NB4 (cell line): ENCODE results near the gene MINDY1.
A peak's percentile ranks its signal among the peaks of the same experiment; 100 is the strongest.

Experiments
- DNase-seq: peaks from one replicate; pipeline ENCODE4 v3.0.0; 2010; ENCODE audit warnings: low read depth
- H3K4me3 ChIP-seq: one replicate; pipeline ENCODE4 v1.5.1; 2011; ENCODE audit warnings: mild to moderate bottlenecking, low read depth, low read length, moderate library complexity
- MYC ChIP-seq: IDR thresholded peaks from 2 replicates; pipeline ENCODE4 v1.6.1; 2011; ENCODE audit warnings: low read depth, low read length
- POLR2A ChIP-seq: IDR thresholded peaks from 2 replicates; pipeline ENCODE4 v1.6.1; 2011; ENCODE audit warnings: mild to moderate bottlenecking; ENCODE audit not compliant: insufficient read length; ENCODE audit errors: extremely low read depth
- TF ChIP-seq, protein P1 (sequence below): IDR thresholded peaks from 2 replicates; pipeline ENCODE4 v1.6.1; 2011; ENCODE audit warnings: low read depth, low read length
- TF ChIP-seq, protein P2 (sequence below): IDR thresholded peaks from one replicate; pipeline ENCODE4 v1.5.1; 2012; ENCODE audit warnings: low read depth, low read length

MINDY1 gene

DNA sequence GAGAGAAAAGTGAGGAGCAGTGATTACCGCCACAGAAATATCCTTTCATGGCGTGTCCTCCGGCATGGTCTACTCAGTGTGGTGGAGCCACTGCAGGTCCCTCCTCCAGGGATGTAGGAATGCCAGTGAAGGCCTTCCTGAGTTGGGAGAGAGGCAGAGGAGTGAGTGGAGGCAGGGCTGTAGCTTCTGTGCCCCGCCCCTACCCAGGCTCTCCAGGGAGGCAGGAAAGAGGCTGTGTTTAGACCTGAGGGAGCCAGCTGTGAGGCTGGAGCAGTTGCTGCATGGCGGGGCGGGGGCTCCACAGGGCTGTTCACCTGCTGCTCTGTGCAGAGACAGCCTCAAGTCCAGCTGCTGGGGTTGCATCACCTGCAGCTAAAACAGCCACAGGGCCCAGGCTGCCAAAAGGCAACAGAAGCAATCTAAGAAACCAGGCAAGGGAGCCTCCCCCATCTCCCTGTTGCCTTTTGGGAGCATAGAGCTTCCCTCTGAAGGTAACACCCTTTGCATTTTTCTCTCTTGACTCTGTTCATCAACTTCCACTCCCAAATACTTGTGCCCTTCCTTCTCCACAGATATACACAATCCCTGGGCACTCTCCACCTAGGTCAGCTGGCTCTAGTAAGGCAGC lies 25.4 kb downstream of the MINDY1 start:
- no peak overlapping the region for H3K4me3 ChIP-seq
- peak; percentile 59 for DNase-seq
- TF ChIP-seq POLR2A: no peak
- TF ChIP-seq, protein P1, sequence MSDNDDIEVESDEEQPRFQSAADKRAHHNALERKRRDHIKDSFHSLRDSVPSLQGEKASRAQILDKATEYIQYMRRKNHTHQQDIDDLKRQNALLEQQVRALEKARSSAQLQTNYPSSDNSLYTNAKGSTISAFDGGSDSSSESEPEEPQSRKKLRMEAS: no peak
- TF ChIP-seq, protein P2, sequence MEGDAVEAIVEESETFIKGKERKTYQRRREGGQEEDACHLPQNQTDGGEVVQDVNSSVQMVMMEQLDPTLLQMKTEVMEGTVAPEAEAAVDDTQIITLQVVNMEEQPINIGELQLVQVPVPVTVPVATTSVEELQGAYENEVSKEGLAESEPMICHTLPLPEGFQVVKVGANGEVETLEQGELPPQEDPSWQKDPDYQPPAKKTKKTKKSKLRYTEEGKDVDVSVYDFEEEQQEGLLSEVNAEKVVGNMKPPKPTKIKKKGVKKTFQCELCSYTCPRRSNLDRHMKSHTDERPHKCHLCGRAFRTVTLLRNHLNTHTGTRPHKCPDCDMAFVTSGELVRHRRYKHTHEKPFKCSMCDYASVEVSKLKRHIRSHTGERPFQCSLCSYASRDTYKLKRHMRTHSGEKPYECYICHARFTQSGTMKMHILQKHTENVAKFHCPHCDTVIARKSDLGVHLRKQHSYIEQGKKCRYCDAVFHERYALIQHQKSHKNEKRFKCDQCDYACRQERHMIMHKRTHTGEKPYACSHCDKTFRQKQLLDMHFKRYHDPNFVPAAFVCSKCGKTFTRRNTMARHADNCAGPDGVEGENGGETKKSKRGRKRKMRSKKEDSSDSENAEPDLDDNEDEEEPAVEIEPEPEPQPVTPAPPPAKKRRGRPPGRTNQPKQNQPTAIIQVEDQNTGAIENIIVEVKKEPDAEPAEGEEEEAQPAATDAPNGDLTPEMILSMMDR: no peak
- TF ChIP-seq MYC: no peak

DNA sequence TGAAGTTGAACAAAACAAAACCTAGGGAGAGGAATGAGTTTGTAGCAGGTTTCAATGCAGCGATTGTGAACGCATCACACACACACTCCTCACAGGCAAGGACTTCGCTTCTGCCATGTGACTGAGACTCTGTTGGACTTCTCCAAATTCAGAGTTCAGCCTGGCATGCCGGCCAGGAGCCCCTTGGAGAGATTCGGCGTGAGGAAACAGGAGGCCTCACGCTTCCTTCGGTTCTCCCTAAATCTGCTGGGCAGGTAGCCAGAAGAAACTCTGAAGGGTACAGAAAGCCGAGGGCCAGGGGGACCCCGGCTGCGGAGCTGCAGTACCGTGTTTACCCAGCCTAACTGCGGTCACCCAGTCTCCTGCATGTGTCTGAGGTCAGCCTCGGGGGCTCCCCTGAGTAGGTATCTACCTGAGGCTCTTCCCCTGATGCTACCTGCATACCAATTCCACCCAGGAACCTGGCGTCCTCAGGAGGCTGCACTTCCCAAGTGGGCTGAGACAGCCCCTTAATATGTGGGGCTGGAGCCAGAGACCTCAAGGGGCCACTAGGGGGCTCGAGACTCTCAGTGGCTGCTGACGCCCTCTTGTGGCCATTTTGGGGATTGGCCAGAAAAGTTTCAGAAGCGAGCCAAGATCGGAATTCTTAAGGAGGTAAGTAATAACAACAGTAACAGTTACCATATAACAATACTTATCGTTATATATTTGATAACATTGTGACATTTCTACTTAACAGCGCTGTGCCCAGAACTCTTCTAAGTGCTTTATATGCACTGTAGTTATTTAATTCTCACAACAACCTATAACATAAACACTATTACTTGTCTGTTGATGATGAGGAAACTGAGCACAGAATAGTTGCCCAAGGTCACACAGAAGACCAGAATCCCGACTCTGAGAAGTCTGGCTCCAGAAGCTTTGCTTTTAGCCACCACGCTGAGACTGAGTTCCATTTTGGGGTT lies 27.3 kb downstream of the MINDY1 start:
- peak; percentile 88 for DNase-seq
- no peak overlapping the region for H3K4me3 ChIP-seq
- TF ChIP-seq, protein P2: peak; percentile 100
- TF ChIP-seq, protein P1: no peak; the same call in 1 of the 2 replicates
- TF ChIP-seq MYC (peak; percentile 39; the same call in 1 of the 2 replicates), POLR2A (no peak)

DNA sequence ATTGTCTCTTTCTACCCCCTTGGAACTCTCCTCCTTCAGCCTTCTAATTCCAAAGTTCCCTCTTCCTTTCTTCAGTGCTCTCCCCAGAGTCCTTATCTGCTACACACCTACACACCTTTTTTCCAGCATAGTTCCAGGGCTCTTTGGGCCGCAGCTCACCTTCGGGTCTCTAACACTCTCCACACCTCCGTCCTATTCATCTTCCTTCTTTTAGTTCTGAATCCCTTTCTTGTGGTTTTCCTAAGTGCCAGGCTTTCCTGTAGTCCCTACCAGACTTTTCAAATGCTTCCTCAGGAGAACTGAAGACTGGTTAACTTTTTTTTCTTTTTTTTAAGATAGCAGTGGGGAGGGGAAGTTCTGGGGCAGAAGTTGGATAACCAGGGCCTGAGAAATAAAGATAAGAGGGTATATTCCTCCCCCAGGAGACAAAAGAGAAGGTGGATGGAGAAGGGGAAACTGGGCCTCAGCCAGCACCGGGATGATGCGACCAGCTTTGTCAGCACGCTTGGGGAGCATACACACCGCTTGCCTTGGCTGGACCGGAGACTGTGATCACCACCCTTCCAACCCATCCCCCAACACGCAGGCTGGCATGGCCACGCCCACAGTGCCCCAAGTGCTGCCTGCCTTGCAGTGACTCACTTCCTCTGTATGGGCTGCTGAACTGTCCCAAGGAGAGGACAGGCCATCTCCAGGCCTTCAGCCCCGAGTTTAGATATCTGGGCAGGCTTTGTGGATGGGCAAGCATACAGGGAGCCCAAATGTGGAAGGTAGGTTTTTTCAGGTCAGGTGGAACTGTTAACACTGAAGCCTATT lies 29.6 kb downstream of the MINDY1 start:
- peak overlapping the region; percentile 50 for H3K4me3 ChIP-seq
- DNase-seq: peak; percentile 96
- TF ChIP-seq MYC: peak; percentile 64; the same call in 1 of the 2 replicates
- TF ChIP-seq, protein P1: 0 out of 2 replicates have a peak, but pooled peaks have one; percentile 34
- peak; percentile 71 for TF ChIP-seq POLR2A
- TF ChIP-seq, protein P2: no peak

DNA sequence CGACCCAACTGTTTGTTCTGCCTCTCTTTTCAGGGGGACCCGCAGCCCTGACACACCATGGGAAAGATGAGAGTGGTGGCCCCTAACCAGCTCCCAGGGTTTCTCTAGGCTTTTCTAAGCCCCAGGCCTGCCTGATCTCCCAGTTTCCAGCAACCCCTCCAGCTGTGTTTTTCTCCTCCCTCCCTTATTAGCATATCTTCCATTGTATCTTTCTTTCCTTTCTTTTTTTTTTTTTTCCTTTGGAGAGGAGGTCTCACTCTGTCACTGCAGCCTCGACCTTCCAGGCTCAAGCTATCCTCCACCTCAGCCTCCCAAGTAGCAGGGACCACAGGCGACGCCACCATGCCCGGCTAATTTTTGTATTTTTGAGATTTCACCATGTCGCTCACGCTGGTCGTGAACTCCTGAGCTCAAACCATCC lies 30.3 kb downstream of the MINDY1 start:
- TF ChIP-seq, protein P2: no peak
- no peak for TF ChIP-seq POLR2A
- TF ChIP-seq, protein P1: no peak
- peak overlapping the region; percentile 50 for H3K4me3 ChIP-seq
- DNase-seq: no peak

DNA sequence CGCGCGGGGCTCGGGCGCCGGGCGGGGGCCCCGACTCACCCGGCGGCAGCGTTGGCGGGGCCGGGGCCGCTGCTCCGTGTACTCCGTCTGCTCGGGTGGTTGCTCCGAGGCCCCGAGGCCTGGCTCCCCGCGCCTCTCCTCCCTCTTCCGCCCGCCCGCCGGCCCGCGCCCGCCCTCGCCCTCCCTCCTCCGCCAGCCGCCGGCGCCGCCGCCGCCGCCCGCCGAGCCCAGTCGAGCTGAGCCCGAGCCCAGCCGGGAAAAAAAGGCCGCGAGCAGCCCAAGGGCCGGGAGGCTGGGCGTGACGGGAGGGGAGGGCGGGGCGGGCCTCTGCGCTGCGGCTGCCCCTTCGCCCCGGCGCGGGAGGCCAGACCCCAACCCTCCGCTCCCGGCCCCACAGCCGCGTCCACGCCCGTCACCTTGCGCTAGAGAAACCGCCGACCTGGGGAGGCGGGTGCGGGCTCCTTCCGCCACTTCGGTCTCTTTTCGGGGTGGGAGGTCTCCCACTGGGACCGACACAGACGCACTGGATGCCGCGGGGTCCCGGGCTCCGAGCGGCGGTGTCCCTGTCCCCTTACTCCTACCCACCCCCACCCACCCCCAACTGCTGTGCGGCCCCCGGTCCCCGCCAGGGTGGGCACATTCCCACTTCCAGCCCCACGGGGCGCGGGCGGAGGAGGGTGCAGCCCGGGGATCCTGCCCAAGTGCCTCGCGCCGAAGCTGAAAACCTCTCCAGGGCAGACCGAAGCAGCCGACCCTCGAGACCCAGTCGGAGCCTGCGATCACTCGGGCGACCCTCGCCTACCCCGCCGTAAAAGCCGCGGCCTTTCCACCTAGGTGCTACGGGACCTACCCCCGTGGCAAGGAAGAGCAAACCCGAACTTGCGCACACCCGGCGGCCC lies 31.9 kb downstream of the MINDY1 start, which contains the start of gene CERS2:
CERS2 (minus strand) TSS at position 256 of the 899 bp plus-strand sequence. CDS start 5,745 bp downstream, outside the sequence.
- H3K4me3 ChIP-seq: peak within 1 kb of the TSS; percentile 93
- TF ChIP-seq POLR2A: peak; percentile 40
- no peak for TF ChIP-seq MYC
- peak; percentile 85 for DNase-seq
